ENCODE results near the gene FOSL2.
A peak's percentile ranks its signal among the peaks of the same experiment; 100 is the strongest.

Gene FOSL2

GRCh38 chr2:28392297-28393113, at the start of gene FOSL2:
Gene FOSL2, plus strand, starts transcription at chr2:28392858. Its CDS starts 863 bp downstream, at chr2:28393721.
- Mint-ChIP-seq H3K27ac (peak within 1 kb of the TSS; percentile 82), H3K36me3 (no peaks in the 10 kb centered on the region), H3K4me3 (peak within 1 kb of the TSS; percentile 80), H3K9me3 (no peaks in the 10 kb centered on the region), H3K27me3 (no peaks in the 10 kb centered on the region), H3K4me1 (peaks cover 23% of the 10 kb centered on the region)
- peak; percentile 91 for ATAC-seq

- ATAC-seq: no peak
- H3K27ac Mint-ChIP-seq: no peak overlapping the region
- no peak overlapping the region for H3K4me3 Mint-ChIP-seq
- H3K36me3 Mint-ChIP-seq: peaks cover 14% of the 10 kb centered on the region
- H3K27me3 Mint-ChIP-seq: peaks cover 10% of the 10 kb centered on the region
- peaks cover 5% of the 10 kb centered on the region for H3K4me1 Mint-ChIP-seq
- H3K9me3 Mint-ChIP-seq: no peaks in the 10 kb centered on the region
These were observed 49.3 kb upstream of the FOSL2 start for GRCh38 chr2:28343184-28343942.

- H3K36me3 Mint-ChIP-seq: peaks cover 6% of the 10 kb centered on the region
These were observed 48.5 kb upstream of the FOSL2 start for GRCh38 chr2:28343971-28344715.

GRCh38 chr2:28344756-28345373, 47.8 kb upstream of the FOSL2 start:
- Mint-ChIP-seq H3K9me3 (no peaks in the 10 kb centered on the region), H3K4me3 (no peak overlapping the region), H3K27me3 (peaks cover 19% of the 10 kb centered on the region), H3K4me1 (peaks cover 5% of the 10 kb centered on the region), H3K36me3 (no peaks in the 10 kb centered on the region), H3K27ac (no peak overlapping the region)
- no peak for ATAC-seq

More at GRCh38 chr2:28343971-28344715, 48.5 kb upstream of the FOSL2 start:
- peaks cover 5% of the 10 kb centered on the region for H3K4me1 Mint-ChIP-seq
- H3K27ac Mint-ChIP-seq: no peak overlapping the region
- H3K27me3 Mint-ChIP-seq: peaks cover 13% of the 10 kb centered on the region
- no peak for ATAC-seq
- H3K4me3 Mint-ChIP-seq: no peak overlapping the region
- H3K9me3 Mint-ChIP-seq: no peaks in the 10 kb centered on the region

GRCh38 chr2:28345619-28346018, 47.0 kb upstream of the FOSL2 start:
- no peak overlapping the region for H3K27ac Mint-ChIP-seq
- ATAC-seq: no peak

GRCh38 chr2:28346587-28346986, 46.1 kb upstream of the FOSL2 start:
- Mint-ChIP-seq H3K9me3 (no peaks in the 10 kb centered on the region), H3K27ac (no peak overlapping the region)

More at GRCh38 chr2:28345619-28346018, 47.0 kb upstream of the FOSL2 start:
- H3K36me3 Mint-ChIP-seq: no peaks in the 10 kb centered on the region
- peaks cover 19% of the 10 kb centered on the region for H3K27me3 Mint-ChIP-seq
- peaks cover 5% of the 10 kb centered on the region for H3K4me1 Mint-ChIP-seq
- no peaks in the 10 kb centered on the region for H3K9me3 Mint-ChIP-seq
- no peak overlapping the region for H3K4me3 Mint-ChIP-seq

GRCh38 chr2:28347193-28347592, 45.5 kb upstream of the FOSL2 start:
- Mint-ChIP-seq H3K9me3 (no peaks in the 10 kb centered on the region), H3K4me1 (peaks cover 17% of the 10 kb centered on the region), H3K36me3 (no peaks in the 10 kb centered on the region), H3K4me3 (no peak overlapping the region), H3K27ac (peak overlapping the region; percentile 48), H3K27me3 (peaks cover 19% of the 10 kb centered on the region)
- no peak for ATAC-seq

More at GRCh38 chr2:28346587-28346986, 46.1 kb upstream of the FOSL2 start:
- Mint-ChIP-seq H3K4me1 (peaks cover 11% of the 10 kb centered on the region), H3K36me3 (no peaks in the 10 kb centered on the region), H3K4me3 (no peak overlapping the region), H3K27me3 (peaks cover 19% of the 10 kb centered on the region)
- no peak for ATAC-seq

GRCh38 chr2:28347596-28347995, 45.1 kb upstream of the FOSL2 start:
- H3K9me3 Mint-ChIP-seq: no peaks in the 10 kb centered on the region
- H3K36me3 Mint-ChIP-seq: no peaks in the 10 kb centered on the region
- peaks cover 21% of the 10 kb centered on the region for H3K4me1 Mint-ChIP-seq
- peaks cover 23% of the 10 kb centered on the region for H3K27me3 Mint-ChIP-seq
- no peak for ATAC-seq
- H3K27ac Mint-ChIP-seq: peak overlapping the region; percentile 48
- H3K4me3 Mint-ChIP-seq: no peak overlapping the region

- no peaks in the 10 kb centered on the region for H3K36me3 Mint-ChIP-seq
- ATAC-seq: peak; percentile 67
- peaks cover 26% of the 10 kb centered on the region for H3K27me3 Mint-ChIP-seq
- no peak overlapping the region for H3K4me3 Mint-ChIP-seq
- peaks cover 24% of the 10 kb centered on the region for H3K4me1 Mint-ChIP-seq
- H3K27ac Mint-ChIP-seq: peak overlapping the region; percentile 48
- no peaks in the 10 kb centered on the region for H3K9me3 Mint-ChIP-seq
These were observed 44.5 kb upstream of the FOSL2 start for GRCh38 chr2:28348149-28348567.

GRCh38 chr2:28348921-28349320, 43.7 kb upstream of the FOSL2 start:
- H3K4me1 Mint-ChIP-seq: peaks cover 24% of the 10 kb centered on the region
- H3K27me3 Mint-ChIP-seq: peaks cover 26% of the 10 kb centered on the region
- no peaks in the 10 kb centered on the region for H3K9me3 Mint-ChIP-seq
- H3K27ac Mint-ChIP-seq: peak overlapping the region; percentile 48
- ATAC-seq: no peak
- no peaks in the 10 kb centered on the region for H3K36me3 Mint-ChIP-seq
- no peak overlapping the region for H3K4me3 Mint-ChIP-seq

GRCh38 chr2:28349546-28350165, 43.0 kb upstream of the FOSL2 start:
- Mint-ChIP-seq H3K9me3 (no peaks in the 10 kb centered on the region), H3K4me1 (peaks cover 24% of the 10 kb centered on the region), H3K36me3 (no peaks in the 10 kb centered on the region), H3K27me3 (peaks cover 26% of the 10 kb centered on the region), H3K27ac (peak overlapping the region; percentile 48), H3K4me3 (no peak overlapping the region)
- no peak for ATAC-seq

GRCh38 chr2:28350196-28350595, 42.5 kb upstream of the FOSL2 start:
- H3K36me3 Mint-ChIP-seq: no peaks in the 10 kb centered on the region
- H3K9me3 Mint-ChIP-seq: no peaks in the 10 kb centered on the region
- no peak overlapping the region for H3K4me3 Mint-ChIP-seq
- H3K4me1 Mint-ChIP-seq: peaks cover 24% of the 10 kb centered on the region
- H3K27ac Mint-ChIP-seq: no peak overlapping the region
- no peak for ATAC-seq
- peaks cover 24% of the 10 kb centered on the region for H3K27me3 Mint-ChIP-seq

- peaks cover 17% of the 10 kb centered on the region for H3K27me3 Mint-ChIP-seq
- no peak for ATAC-seq
- peak overlapping the region; percentile 88 for H3K27ac Mint-ChIP-seq
- no peaks in the 10 kb centered on the region for H3K9me3 Mint-ChIP-seq
- no peak overlapping the region for H3K4me3 Mint-ChIP-seq
- no peaks in the 10 kb centered on the region for H3K36me3 Mint-ChIP-seq
- H3K4me1 Mint-ChIP-seq: peaks cover 24% of the 10 kb centered on the region
These were observed 41.8 kb upstream of the FOSL2 start for GRCh38 chr2:28350791-28351285.

GRCh38 chr2:28351621-28352020, 41.0 kb upstream of the FOSL2 start:
- peaks cover 24% of the 10 kb centered on the region for H3K4me1 Mint-ChIP-seq

More at GRCh38 chr2:28351621-28352020, 41.0 kb upstream of the FOSL2 start:
- H3K27me3 Mint-ChIP-seq: peaks cover 16% of the 10 kb centered on the region
- peak overlapping the region; percentile 88 for H3K27ac Mint-ChIP-seq
- H3K4me3 Mint-ChIP-seq: no peak overlapping the region
- H3K9me3 Mint-ChIP-seq: no peaks in the 10 kb centered on the region
- ATAC-seq: peak; percentile 57
- H3K36me3 Mint-ChIP-seq: no peaks in the 10 kb centered on the region

Measured in stimulated activated memory B cell treated with anti-CD40 and anti-IgM and Interleukin-4, amounts not matched to agents 10 μg/mL and 1 μg/mL and 100 μg/mL, for 72 hours (primary cell).